Left renal pelvis (tissue), 4 donors: ENCODE measurements around the gene PLCD4. TPM values are rescaled to one million over a fixed set of nuclear protein-coding genes. Genes with fewer than 3 reads are reported as not detected.
A peak's percentile ranks its signal among the peaks of the same experiment; 100 is the strongest.

ENCODE experiments used
- DNase-seq, 4 donors: peaks; one replicate each; pipeline ENCODE4 v3.0.0-alpha.2; 2013; ENCODE audit warnings: low read depth in 4 of 4, low spot score in 3 of 4
- polyA plus RNA-seq, 4 donors: library from polyadenylated mRNA; unstranded; fragments of 120-200 nt; gene quantifications; one replicate each; pipeline ENCODE4 v1.2.1, GENCODE V29; 2013; ENCODE audit not compliant: insufficient read length in 4 of 4

The PLCD4 gene
- polyA plus RNA-seq, 4 donors, result 7.4 to 11.8 (median 8.7) TPM

GRCh38 chr2:218618102-218618860 is 10.6 kb downstream of the PLCD4 start:
- DNase-seq, result no peak

- DNase-seq, result no peak
Measured at GRCh38 chr2:218621007-218621406, 13.3 kb downstream of the PLCD4 start.

GRCh38 chr2:218622606-218623365 is 15.1 kb downstream of the PLCD4 start:
- DNase-seq, result no peak

- DNase-seq, result no peak
Measured at GRCh38 chr2:218623366-218623705, 15.6 kb downstream of the PLCD4 start.

GRCh38 chr2:218626369-218626768 is 18.7 kb downstream of the PLCD4 start:
- no peak for DNase-seq

GRCh38 chr2:218627939-218628338 is 20.2 kb downstream of the PLCD4 start:
- DNase-seq, result no peak

GRCh38 chr2:218631837-218632236 is 24.1 kb downstream of the PLCD4 start:
- DNase-seq, result no peak

GRCh38 chr2:218635719-218636118 is 28.0 kb downstream of the PLCD4 start:
- no peak for DNase-seq

GRCh38 chr2:218638372-218638771 is 30.7 kb downstream of the PLCD4 start:
- DNase-seq, result no peak

- DNase-seq, result no peak
Measured at GRCh38 chr2:218642121-218642656, 34.5 kb downstream of the PLCD4 start.

- no peak for DNase-seq
Measured at GRCh38 chr2:218642786-218643185, 35.1 kb downstream of the PLCD4 start.

- no peak for DNase-seq
Measured at GRCh38 chr2:218643751-218644310, 36.1 kb downstream of the PLCD4 start.

- DNase-seq, result no peak
Measured at GRCh38 chr2:218644721-218645120, 37.0 kb downstream of the PLCD4 start.

GRCh38 chr2:218645126-218645525 is 37.4 kb downstream of the PLCD4 start:
- DNase-seq, result peak in 1 of 4 donors; percentile 16

- no peak for DNase-seq
Measured at GRCh38 chr2:218648088-218648786, 40.5 kb downstream of the PLCD4 start.

GRCh38 chr2:218648787-218649100 is 41.0 kb downstream of the PLCD4 start:
- no peak for DNase-seq

GRCh38 chr2:218655751-218656150 is 48.1 kb downstream of the PLCD4 start:
- no peak for DNase-seq

- DNase-seq, result no peak
Measured at GRCh38 chr2:218658671-218659257, 51.1 kb downstream of the PLCD4 start.

- peak in 3 of 4 donors; percentile 74 to 80 (median 76) for DNase-seq
Measured at GRCh38 chr2:218659258-218659987, 51.7 kb downstream of the PLCD4 start, which contains the start of the genes BCS1L and ZNF142. TSS of gene BCS1L (plus strand) at chr2:218659683. CDS start at chr2:218660988, 1,305 bp downstream. TSS of gene ZNF142 (minus strand) at chr2:218659623. CDS start at chr2:218656429, 3,194 bp downstream.

- no peak for DNase-seq
Measured at GRCh38 chr2:218659988-218660358, 52.3 kb downstream of the PLCD4 start.
